GM23338 (cell line): ENCODE measurements around the gene ESPL1. TPM values are rescaled to one million over a fixed set of nuclear protein-coding genes. Genes with fewer than 3 reads are reported as not detected.
A peak's percentile ranks its signal among the peaks of the same experiment; 100 is the strongest.

Experiments
- ATAC-seq: fragments of 200-7000 bp; cut with Tn5 transposase; 3 replicates; pipeline ENCODE4 v1.9.1; 2020
- DNase-seq: peaks from one replicate; pipeline ENCODE4 v3.0.0-alpha.2; 2015; ENCODE audit warnings: low spot score
- H2AFZ ChIP-seq: fragments of 200-600 bp; sonication (generic); 2 replicates; pipeline ENCODE4 v1.8.0; 2016; ENCODE audit warnings: antibody characterized with exemption, mild to moderate bottlenecking, moderate library complexity
- H3F3A ChIP-seq: fragments of 200-600 bp; sonication (generic); replicated peaks from 2 replicates; pipeline ENCODE4 v1.8.0; 2017; ENCODE audit warnings: antibody characterized with exemption, mixed run types, low read depth
- H3K27ac ChIP-seq: fragments of 200-600 bp; sonication (generic); 2 replicates; pipeline ENCODE4 v1.6.1; 2016; ENCODE audit warnings: low read depth
- H3K27me3 ChIP-seq: fragments of 200-600 bp; sonication (generic); 2 replicates; pipeline ENCODE4 v1.8.0; 2016; ENCODE audit warnings: mild to moderate bottlenecking, mixed run types, moderate library complexity; ENCODE audit not compliant: insufficient read depth
- H3K36me3 ChIP-seq: fragments of 200-600 bp; sonication (generic); 2 replicates; pipeline ENCODE4 v1.8.0; 2016; ENCODE audit warnings: mild to moderate bottlenecking; ENCODE audit not compliant: insufficient read depth
- H3K4me1 ChIP-seq: fragments of 200-600 bp; sonication (generic); 2 replicates; pipeline ENCODE4 v1.8.0; 2016; ENCODE audit warnings: mild to moderate bottlenecking, moderate library complexity; ENCODE audit not compliant: insufficient read depth
- H3K4me2 ChIP-seq: fragments of 200-600 bp; sonication (generic); 2 replicates; pipeline ENCODE4 v1.7.1; 2017; ENCODE audit warnings: mixed run types
- H3K4me3 ChIP-seq: fragments of 200-600 bp; sonication (generic); 2 replicates; pipeline ENCODE4 v1.6.1; 2016; ENCODE audit warnings: mixed run types
- H3K79me2 ChIP-seq: fragments of 200-600 bp; sonication (generic); replicated peaks from 2 replicates; pipeline ENCODE4 v1.8.0; 2017; ENCODE audit warnings: mild to moderate bottlenecking; ENCODE audit not compliant: insufficient read depth
- H3K9me2 ChIP-seq: fragments of 200-600 bp; sonication (generic); 2 replicates; pipeline ENCODE4 v1.8.0; 2017; ENCODE audit not compliant: insufficient read depth
- H4K20me1 ChIP-seq: fragments of 200-600 bp; sonication (generic); replicated peaks from 2 replicates; pipeline ENCODE4 v1.8.0; 2017; ENCODE audit warnings: mild to moderate bottlenecking; ENCODE audit not compliant: insufficient read depth
- H3K27ac Mint-ChIP-seq: 2 replicates; pipeline ENCODE4 v1.8.0; 2020; ENCODE audit warnings: inconsistent platforms, mild to moderate bottlenecking, moderate library complexity, mixed read lengths
- H3K27me3 Mint-ChIP-seq: 3 replicates; pipeline ENCODE4 v1.8.0; 2022; ENCODE audit warnings: low read depth, mild to moderate bottlenecking, moderate library complexity, mixed read lengths, inconsistent platforms; ENCODE audit not compliant: insufficient read depth, poor library complexity
- H3K36me3 Mint-ChIP-seq: 3 replicates; pipeline ENCODE4 v1.8.0; 2021; ENCODE audit warnings: low read depth, mild to moderate bottlenecking, inconsistent platforms, moderate library complexity, mixed read lengths
- H3K4me1 Mint-ChIP-seq: 3 replicates; pipeline ENCODE4 v1.8.0; 2020; ENCODE audit warnings: mild to moderate bottlenecking, inconsistent platforms, mixed read lengths
- H3K4me3 Mint-ChIP-seq: 3 replicates; pipeline ENCODE4 v1.8.0; 2021; ENCODE audit warnings: moderate library complexity, mild to moderate bottlenecking, inconsistent platforms, mixed read lengths
- H3K9me3 Mint-ChIP-seq: 3 replicates; pipeline ENCODE4 v1.8.0; 2020; ENCODE audit warnings: moderate library complexity, mild to moderate bottlenecking, inconsistent platforms, mixed read lengths
- EZH2 ChIP-seq: fragments of 200-600 bp; sonication (generic); IDR thresholded peaks from one replicate; pipeline ENCODE4 v1.8.0; 2017; ENCODE audit warnings: antibody characterized with exemption, mild to moderate bottlenecking, low read depth; ENCODE audit not compliant: unreplicated experiment
- EZH2phosphoT487 ChIP-seq: fragments of 200-600 bp; sonication (generic); IDR thresholded peaks from one replicate; pipeline ENCODE4 v1.8.1; 2018; ENCODE audit warnings: antibody characterized with exemption; ENCODE audit not compliant: unreplicated experiment
- NANOG ChIP-seq: IDR thresholded peaks from 2 replicates; pipeline ENCODE4 v1.6.1; 2016; ENCODE audit warnings: antibody characterized with exemption, borderline replicate concordance
- STAT1 ChIP-seq: IDR thresholded peaks from one replicate; pipeline ENCODE4 v1.6.1; 2016; ENCODE audit warnings: antibody characterized with exemption; ENCODE audit not compliant: unreplicated experiment
- ZNF114 ChIP-seq: fragments of 250-450 bp; sonication (Bioruptor Pico); IDR thresholded peaks from 2 replicates; pipeline ENCODE4 v1.5.0; 2020; ENCODE audit warnings: mild to moderate bottlenecking, moderate library complexity
- polyA plus RNA-seq: library from polyadenylated mRNA; unstranded; fragments of >200 nt; fragmentation: Nextera tagmentation; extraction: Ambion mirVana; gene quantifications from 2 replicates; pipeline ENCODE4 v1.2.1, GENCODE V29; 2016
- total RNA-seq: library from RNA; depleted of rRNA; stranded (reverse); fragments of >200 nt; shearing (Covaris generic); gene quantifications from 2 replicates; pipeline ENCODE4 v1.2.3, GENCODE V29; 2014
- TF ChIP-seq, protein P1 (sequence below): IDR thresholded peaks from one replicate; pipeline ENCODE4 v1.6.1; 2018; ENCODE audit warnings: antibody characterized with exemption; ENCODE audit not compliant: unreplicated experiment
- TF ChIP-seq, protein P2 (sequence below): IDR thresholded peaks from 2 replicates; pipeline ENCODE4 v1.6.1; 2016; ENCODE audit warnings: antibody characterized with exemption
- TF ChIP-seq, protein P3 (sequence below): fragments of 250-450 bp; sonication (Bioruptor Pico); IDR thresholded peaks from 2 replicates; pipeline ENCODE4 v1.5.0; 2020; ENCODE audit warnings: mild to moderate bottlenecking, moderate library complexity

ESPL1 gene
- total and polyA plus RNA-seq, 2 experiments from 2014 or later, result 13.2 to 56.5 TPM

DNA sequence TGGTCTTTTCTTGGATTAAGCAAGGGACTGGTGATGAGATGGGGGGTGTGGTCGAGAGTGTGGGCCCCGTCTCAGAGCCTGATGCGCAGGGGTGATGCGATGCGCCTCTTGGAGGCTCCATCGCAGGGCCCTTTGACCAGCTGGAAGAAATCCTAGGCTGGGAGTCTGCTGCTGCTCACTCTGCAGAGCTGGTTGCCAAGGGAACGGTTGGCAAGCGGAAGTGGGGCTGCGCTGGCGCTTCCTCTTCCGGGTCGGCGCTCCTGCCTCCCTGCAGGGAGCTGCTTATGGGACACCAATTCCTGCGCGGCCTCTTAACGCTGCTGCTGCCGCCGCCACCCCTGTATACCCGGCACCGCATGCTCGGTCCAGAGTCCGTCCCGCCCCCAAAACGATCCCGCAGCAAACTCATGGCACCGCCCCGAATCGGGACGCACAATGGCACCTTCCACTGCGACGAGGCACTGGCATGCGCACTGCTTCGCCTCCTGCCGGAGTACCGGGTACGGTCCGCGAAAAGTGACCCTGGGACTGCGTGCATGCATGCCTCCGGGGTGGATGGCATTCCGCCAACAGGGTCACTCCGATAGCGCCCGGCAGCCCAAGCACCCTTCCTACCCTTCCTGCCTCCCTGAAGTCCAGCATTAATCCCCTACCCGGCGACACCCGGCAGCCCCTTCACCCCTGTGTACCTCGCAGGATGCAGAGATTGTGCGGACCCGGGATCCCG, 31.5 kb downstream of the ESPL1 start, which contains the start of gene MYG1 (continued):
- TF ChIP-seq, protein P1, sequence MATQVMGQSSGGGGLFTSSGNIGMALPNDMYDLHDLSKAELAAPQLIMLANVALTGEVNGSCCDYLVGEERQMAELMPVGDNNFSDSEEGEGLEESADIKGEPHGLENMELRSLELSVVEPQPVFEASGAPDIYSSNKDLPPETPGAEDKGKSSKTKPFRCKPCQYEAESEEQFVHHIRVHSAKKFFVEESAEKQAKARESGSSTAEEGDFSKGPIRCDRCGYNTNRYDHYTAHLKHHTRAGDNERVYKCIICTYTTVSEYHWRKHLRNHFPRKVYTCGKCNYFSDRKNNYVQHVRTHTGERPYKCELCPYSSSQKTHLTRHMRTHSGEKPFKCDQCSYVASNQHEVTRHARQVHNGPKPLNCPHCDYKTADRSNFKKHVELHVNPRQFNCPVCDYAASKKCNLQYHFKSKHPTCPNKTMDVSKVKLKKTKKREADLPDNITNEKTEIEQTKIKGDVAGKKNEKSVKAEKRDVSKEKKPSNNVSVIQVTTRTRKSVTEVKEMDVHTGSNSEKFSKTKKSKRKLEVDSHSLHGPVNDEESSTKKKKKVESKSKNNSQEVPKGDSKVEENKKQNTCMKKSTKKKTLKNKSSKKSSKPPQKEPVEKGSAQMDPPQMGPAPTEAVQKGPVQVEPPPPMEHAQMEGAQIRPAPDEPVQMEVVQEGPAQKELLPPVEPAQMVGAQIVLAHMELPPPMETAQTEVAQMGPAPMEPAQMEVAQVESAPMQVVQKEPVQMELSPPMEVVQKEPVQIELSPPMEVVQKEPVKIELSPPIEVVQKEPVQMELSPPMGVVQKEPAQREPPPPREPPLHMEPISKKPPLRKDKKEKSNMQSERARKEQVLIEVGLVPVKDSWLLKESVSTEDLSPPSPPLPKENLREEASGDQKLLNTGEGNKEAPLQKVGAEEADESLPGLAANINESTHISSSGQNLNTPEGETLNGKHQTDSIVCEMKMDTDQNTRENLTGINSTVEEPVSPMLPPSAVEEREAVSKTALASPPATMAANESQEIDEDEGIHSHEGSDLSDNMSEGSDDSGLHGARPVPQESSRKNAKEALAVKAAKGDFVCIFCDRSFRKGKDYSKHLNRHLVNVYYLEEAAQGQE, result no peak
- TF ChIP-seq, protein P2, sequence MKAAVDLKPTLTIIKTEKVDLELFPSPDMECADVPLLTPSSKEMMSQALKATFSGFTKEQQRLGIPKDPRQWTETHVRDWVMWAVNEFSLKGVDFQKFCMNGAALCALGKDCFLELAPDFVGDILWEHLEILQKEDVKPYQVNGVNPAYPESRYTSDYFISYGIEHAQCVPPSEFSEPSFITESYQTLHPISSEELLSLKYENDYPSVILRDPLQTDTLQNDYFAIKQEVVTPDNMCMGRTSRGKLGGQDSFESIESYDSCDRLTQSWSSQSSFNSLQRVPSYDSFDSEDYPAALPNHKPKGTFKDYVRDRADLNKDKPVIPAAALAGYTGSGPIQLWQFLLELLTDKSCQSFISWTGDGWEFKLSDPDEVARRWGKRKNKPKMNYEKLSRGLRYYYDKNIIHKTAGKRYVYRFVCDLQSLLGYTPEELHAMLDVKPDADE, result peak; percentile 82

DNA sequence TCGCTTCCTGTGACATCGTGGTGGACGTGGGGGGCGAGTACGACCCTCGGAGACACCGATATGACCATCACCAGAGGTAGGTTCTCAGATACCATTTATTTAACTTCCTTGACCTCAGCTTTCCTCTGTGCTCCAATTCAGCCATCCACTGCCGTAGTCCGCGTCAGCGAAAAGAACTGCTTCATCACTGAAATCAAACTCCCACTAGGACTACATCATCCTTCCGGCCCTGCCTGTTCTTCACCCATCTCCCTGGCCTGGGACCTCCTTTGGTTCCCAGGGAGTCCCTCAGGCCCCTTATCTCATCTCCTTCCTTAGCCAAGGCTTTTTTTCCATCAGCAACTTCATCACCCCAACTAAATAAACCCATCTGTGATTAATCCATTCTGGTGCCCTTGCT, 32.1 kb downstream of the ESPL1 start:
- H3K79me2 ChIP-seq, result peaks cover 38% of the 10 kb centered on the region
- Mint-ChIP-seq H3K9me3 (no peaks in the 10 kb centered on the region; the same call in 2 of the 3 replicates), H3K4me1 (peaks cover 22% of the 10 kb centered on the region), H3K27ac (peak overlapping the region; percentile 80), H3K36me3 (peaks cover 55% of the 10 kb centered on the region), H3K27me3 (peaks cover 10% of the 10 kb centered on the region), H3K4me3 (peak overlapping the region; percentile 89)
- peaks cover 14% of the 10 kb centered on the region; the same call in 1 of the 2 replicates for H3K4me1 ChIP-seq
- H2AFZ ChIP-seq, result peak overlapping the region; percentile 96
- TF ChIP-seq, protein P3, sequence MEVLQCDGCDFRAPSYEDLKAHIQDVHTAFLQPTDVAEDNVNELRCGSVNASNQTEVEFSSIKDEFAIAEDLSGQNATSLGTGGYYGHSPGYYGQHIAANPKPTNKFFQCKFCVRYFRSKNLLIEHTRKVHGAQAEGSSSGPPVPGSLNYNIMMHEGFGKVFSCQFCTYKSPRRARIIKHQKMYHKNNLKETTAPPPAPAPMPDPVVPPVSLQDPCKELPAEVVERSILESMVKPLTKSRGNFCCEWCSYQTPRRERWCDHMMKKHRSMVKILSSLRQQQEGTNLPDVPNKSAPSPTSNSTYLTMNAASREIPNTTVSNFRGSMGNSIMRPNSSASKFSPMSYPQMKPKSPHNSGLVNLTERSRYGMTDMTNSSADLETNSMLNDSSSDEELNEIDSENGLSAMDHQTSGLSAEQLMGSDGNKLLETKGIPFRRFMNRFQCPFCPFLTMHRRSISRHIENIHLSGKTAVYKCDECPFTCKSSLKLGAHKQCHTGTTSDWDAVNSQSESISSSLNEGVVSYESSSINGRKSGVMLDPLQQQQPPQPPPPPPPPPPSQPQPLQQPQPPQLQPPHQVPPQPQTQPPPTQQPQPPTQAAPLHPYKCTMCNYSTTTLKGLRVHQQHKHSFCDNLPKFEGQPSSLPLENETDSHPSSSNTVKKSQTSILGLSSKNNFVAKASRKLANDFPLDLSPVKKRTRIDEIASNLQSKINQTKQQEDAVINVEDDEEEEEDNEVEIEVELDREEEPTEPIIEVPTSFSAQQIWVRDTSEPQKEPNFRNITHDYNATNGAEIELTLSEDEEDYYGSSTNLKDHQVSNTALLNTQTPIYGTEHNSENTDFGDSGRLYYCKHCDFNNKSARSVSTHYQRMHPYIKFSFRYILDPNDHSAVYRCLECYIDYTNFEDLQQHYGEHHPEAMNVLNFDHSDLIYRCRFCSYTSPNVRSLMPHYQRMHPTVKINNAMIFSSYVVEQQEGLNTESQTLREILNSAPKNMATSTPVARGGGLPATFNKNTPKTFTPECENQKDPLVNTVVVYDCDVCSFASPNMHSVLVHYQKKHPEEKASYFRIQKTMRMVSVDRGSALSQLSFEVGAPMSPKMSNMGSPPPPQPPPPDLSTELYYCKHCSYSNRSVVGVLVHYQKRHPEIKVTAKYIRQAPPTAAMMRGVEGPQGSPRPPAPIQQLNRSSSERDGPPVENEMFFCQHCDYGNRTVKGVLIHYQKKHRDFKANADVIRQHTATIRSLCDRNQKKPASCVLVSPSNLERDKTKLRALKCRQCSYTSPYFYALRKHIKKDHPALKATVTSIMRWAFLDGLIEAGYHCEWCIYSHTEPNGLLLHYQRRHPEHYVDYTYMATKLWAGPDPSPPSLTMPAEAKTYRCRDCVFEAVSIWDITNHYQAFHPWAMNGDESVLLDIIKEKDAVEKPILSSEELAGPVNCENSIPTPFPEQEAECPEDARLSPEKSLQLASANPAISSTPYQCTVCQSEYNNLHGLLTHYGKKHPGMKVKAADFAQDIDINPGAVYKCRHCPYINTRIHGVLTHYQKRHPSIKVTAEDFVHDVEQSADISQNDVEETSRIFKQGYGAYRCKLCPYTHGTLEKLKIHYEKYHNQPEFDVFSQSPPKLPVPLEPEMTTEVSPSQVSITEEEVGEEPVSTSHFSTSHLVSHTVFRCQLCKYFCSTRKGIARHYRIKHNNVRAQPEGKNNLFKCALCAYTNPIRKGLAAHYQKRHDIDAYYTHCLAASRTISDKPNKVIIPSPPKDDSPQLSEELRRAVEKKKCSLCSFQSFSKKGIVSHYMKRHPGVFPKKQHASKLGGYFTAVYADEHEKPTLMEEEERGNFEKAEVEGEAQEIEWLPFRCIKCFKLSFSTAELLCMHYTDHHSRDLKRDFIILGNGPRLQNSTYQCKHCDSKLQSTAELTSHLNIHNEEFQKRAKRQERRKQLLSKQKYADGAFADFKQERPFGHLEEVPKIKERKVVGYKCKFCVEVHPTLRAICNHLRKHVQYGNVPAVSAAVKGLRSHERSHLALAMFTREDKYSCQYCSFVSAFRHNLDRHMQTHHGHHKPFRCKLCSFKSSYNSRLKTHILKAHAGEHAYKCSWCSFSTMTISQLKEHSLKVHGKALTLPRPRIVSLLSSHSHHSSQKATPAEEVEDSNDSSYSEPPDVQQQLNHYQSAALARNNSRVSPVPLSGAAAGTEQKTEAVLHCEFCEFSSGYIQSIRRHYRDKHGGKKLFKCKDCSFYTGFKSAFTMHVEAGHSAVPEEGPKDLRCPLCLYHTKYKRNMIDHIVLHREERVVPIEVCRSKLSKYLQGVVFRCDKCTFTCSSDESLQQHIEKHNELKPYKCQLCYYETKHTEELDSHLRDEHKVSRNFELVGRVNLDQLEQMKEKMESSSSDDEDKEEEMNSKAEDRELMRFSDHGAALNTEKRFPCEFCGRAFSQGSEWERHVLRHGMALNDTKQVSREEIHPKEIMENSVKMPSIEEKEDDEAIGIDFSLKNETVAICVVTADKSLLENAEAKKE (CRISPR knock-in tag), result no peak
- TF ChIP-seq STAT1 (no peak), EZH2phosphoT487 (no peak), EZH2 (no peak), NANOG (no peak), ZNF114 (CRISPR knock-in tag) (no peak)
- DNase-seq, result peak; percentile 32
- ATAC-seq, result peak; percentile 5
- H3K36me3 ChIP-seq, result peaks cover 12% of the 10 kb centered on the region
- H3F3A ChIP-seq, result peaks cover 43% of the 10 kb centered on the region
- H3K27ac ChIP-seq, result peak overlapping the region; percentile 81
- H3K4me2 ChIP-seq, result peak overlapping the region; percentile 99
- H3K27me3 ChIP-seq, result no peaks in the 10 kb centered on the region
- no peaks in the 10 kb centered on the region; the same call in 1 of the 2 replicates for H4K20me1 ChIP-seq
- peak overlapping the region; percentile 97 for H3K4me3 ChIP-seq
- no peaks in the 10 kb centered on the region for H3K9me2 ChIP-seq
